Smooth muscle cell (in vitro differentiated cells): ENCODE results near the gene STAC. TPM values are rescaled to one million over a fixed set of nuclear protein-coding genes. Genes with fewer than 3 reads are reported as not detected.
"Not testable (repeated sequence)": the region's sequence is repeated elsewhere in the genome, so short reads cannot be mapped to it uniquely, and the experiment has no call there.

Experiments used
- DNase-seq: peaks from one replicate; lab custom pipeline; 2025; ENCODE audit not compliant: unreplicated experiment; lab: John Stamatoyannopoulos, UW
- H2AFZ ChIP-seq: fragments of 200-600 bp; sonication (generic); 2 replicates; pipeline ENCODE4 v1.6.0; 2016; ENCODE audit warnings: antibody characterized with exemption, low read depth, mild to moderate bottlenecking
- H3F3A ChIP-seq: fragments of 200-600 bp; sonication (generic); 2 replicates; pipeline ENCODE4 v1.6.0; 2017; ENCODE audit warnings: antibody characterized with exemption, low read depth
- H3K27ac ChIP-seq: fragments of 200-600 bp; sonication (generic); 2 replicates; pipeline ENCODE4 v1.5.1; 2016; ENCODE audit warnings: low read depth, mild to moderate bottlenecking
- H3K27me3 ChIP-seq: fragments of 200-600 bp; sonication (generic); 2 replicates; pipeline ENCODE4 v1.6.1; 2016; ENCODE audit warnings: low read depth, mild to moderate bottlenecking
- H3K36me3 ChIP-seq: fragments of 200-600 bp; sonication (generic); 2 replicates; pipeline ENCODE4 v1.5.1; 2016; ENCODE audit warnings: low read depth
- H3K4me1 ChIP-seq: fragments of 200-600 bp; sonication (generic); 2 replicates; pipeline ENCODE4 v1.5.1; 2016; ENCODE audit warnings: low read depth
- H3K4me2 ChIP-seq: fragments of 200-600 bp; sonication (generic); 2 replicates; pipeline ENCODE4 v1.6.0; 2016; ENCODE audit warnings: mild to moderate bottlenecking
- H3K4me3 ChIP-seq: fragments of 200-600 bp; sonication (generic); 2 replicates; pipeline ENCODE4 v1.5.1; 2016; ENCODE audit warnings: mild to moderate bottlenecking
- H3K79me2 ChIP-seq: fragments of 200-600 bp; sonication (generic); 2 replicates; pipeline ENCODE4 v1.6.0; 2016; ENCODE audit warnings: low read depth, mild to moderate bottlenecking
- H3K9ac ChIP-seq: fragments of 200-600 bp; sonication (generic); 2 replicates; pipeline ENCODE4 v1.6.0; 2016; ENCODE audit warnings: low read depth
- H3K9me3 ChIP-seq: fragments of 200-600 bp; sonication (generic); replicated peaks from 2 replicates; pipeline ENCODE4 v1.5.1; 2016; ENCODE audit warnings: low read depth
- H4K20me1 ChIP-seq: fragments of 200-600 bp; sonication (generic); 2 replicates; pipeline ENCODE4 v1.6.0; 2016; ENCODE audit warnings: low read depth
- WGBS: methylation state at CpG from one replicate; pipeline ENCODE4 v1.1.7; 2016; ENCODE audit warnings: low lambda C conversion rate; 5-methylcytosine and 5-hydroxymethylcytosine counted together
- polyA plus RNA-seq: library from polyadenylated mRNA; unstranded; fragments of >200 nt; fragmentation: Nextera tagmentation; extraction: Ambion mirVana; gene quantifications from 2 replicates; pipeline ENCODE4 v1.2.1, GENCODE V29; 2016
- total RNA-seq: library from RNA; depleted of rRNA; stranded (reverse); fragments of >200 nt; gene quantifications from 2 replicates; pipeline ENCODE4 v1.2.3, GENCODE V29; 2014
- TF ChIP-seq, protein P1 (sequence below): fragments of 200-600 bp; sonication (generic); IDR thresholded peaks from 2 replicates; pipeline ENCODE4 v1.5.1; 2017; ENCODE audit warnings: borderline replicate concordance, mild to moderate bottlenecking, antibody characterized with exemption; ENCODE audit not compliant: insufficient read depth, poor library complexity, severe bottlenecking

STAC gene
- total and polyA plus RNA-seq, 2 experiments from 2014 or later = 1.2 to 1.4 TPM

DNA sequence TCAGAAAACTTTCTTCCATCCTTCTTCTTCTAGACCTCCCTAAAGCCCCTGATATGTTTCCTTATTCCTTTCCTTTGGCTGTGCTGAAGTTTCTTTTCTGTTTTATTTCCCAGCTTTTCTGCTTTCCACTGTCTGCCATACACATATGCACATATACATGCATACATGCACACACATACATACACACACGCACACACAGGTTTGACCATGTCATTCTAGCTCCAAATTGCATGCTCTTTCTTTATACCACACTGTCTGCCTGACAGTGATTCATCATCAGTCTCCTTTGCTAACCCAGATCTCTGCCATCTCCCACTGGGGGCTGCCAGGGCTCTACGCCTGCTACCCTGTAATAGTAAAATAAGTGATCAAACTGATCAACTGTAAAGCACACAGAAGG, 181.3 kb downstream of the STAC start:
- no peak overlapping the region for H2AFZ ChIP-seq
- H3K36me3 ChIP-seq = no peaks in the 10 kb centered on the region
- H3K4me2 ChIP-seq = no peak overlapping the region
- H3F3A ChIP-seq = no peaks in the 10 kb centered on the region
- no peak overlapping the region for H3K27ac ChIP-seq
- no peak overlapping the region for H3K9ac ChIP-seq
- TF ChIP-seq, protein P1, sequence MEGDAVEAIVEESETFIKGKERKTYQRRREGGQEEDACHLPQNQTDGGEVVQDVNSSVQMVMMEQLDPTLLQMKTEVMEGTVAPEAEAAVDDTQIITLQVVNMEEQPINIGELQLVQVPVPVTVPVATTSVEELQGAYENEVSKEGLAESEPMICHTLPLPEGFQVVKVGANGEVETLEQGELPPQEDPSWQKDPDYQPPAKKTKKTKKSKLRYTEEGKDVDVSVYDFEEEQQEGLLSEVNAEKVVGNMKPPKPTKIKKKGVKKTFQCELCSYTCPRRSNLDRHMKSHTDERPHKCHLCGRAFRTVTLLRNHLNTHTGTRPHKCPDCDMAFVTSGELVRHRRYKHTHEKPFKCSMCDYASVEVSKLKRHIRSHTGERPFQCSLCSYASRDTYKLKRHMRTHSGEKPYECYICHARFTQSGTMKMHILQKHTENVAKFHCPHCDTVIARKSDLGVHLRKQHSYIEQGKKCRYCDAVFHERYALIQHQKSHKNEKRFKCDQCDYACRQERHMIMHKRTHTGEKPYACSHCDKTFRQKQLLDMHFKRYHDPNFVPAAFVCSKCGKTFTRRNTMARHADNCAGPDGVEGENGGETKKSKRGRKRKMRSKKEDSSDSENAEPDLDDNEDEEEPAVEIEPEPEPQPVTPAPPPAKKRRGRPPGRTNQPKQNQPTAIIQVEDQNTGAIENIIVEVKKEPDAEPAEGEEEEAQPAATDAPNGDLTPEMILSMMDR = no peak
- no peaks in the 10 kb centered on the region for H3K4me1 ChIP-seq
- no peak for DNase-seq
- no peaks in the 10 kb centered on the region for H3K79me2 ChIP-seq
- no peaks in the 10 kb centered on the region for H3K9me3 ChIP-seq
- WGBS = 81% methylated on average over 2 of the region's 2 CpGs
- no peaks in the 10 kb centered on the region for H3K27me3 ChIP-seq
- H3K4me3 ChIP-seq = no peak overlapping the region
- no peaks in the 10 kb centered on the region for H4K20me1 ChIP-seq

DNA sequence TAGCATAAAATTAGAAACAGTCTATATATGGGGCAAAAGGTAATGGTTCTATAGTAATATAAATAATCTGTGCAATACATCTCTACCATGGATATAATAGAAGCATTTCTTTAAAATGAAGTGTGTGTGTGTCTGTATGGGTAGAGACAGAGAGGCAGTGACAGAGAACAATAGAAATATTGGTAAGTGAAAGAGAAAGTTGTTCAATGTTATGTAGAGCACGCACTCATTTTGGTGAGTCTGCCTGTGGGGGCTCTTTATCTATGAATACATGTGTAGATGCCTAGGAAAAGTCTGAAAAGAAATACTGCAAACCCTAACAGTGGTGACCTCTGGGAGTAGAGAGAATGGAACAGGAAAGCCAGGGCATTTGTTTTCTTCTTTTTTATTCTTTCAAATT, 182.6 kb downstream of the STAC start:
- H3K27ac ChIP-seq = no peak overlapping the region
- H3K9ac ChIP-seq = no peak overlapping the region
- no peaks in the 10 kb centered on the region for H3F3A ChIP-seq
- no peak overlapping the region for H3K4me2 ChIP-seq
- H3K4me3 ChIP-seq = no peak overlapping the region
- no peaks in the 10 kb centered on the region for H3K27me3 ChIP-seq
- H3K36me3 ChIP-seq = no peaks in the 10 kb centered on the region
- no peak for DNase-seq
- no peaks in the 10 kb centered on the region for H3K79me2 ChIP-seq
- peaks cover 6% of the 10 kb centered on the region for H3K9me3 ChIP-seq
- TF ChIP-seq, protein P1 = no peak
- no peaks in the 10 kb centered on the region for H3K4me1 ChIP-seq
- WGBS = 82% methylated on average over 1 of the region's 1 CpG
- no peaks in the 10 kb centered on the region for H4K20me1 ChIP-seq
- H2AFZ ChIP-seq = no peak overlapping the region

DNA sequence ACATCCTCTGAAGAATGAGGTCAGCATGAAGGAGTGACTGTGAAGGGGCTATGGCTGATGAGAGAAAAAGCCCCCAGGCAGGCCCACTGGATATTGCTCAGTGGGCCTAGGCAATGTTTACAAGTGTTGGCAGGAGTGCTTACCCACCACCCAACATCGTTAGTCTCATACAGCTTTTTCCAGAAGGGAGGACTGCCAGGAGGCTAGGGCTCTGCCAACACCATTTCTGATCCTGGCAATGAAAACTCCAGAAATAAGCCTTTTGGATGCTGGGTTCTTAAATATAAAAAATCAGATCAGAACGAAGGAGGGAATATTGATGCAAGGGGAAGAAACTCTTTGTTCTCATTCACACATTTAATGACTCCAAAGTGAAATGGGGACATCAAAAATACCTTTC, 194.9 kb downstream of the STAC start:
- Histone ChIP-seq H3F3A (no peaks in the 10 kb centered on the region), H3K27me3 (no peaks in the 10 kb centered on the region), H3K4me2 (no peak overlapping the region), H3K27ac (no peak overlapping the region), H3K36me3 (no peaks in the 10 kb centered on the region), H3K9ac (no peak overlapping the region), H2AFZ (no peak overlapping the region), H3K4me1 (no peaks in the 10 kb centered on the region), H3K79me2 (no peaks in the 10 kb centered on the region), H3K4me3 (no peak overlapping the region), H3K9me3 (peaks cover 10% of the 10 kb centered on the region), H4K20me1 (no peaks in the 10 kb centered on the region)
- TF ChIP-seq, protein P1 = no peak
- DNase-seq = no peak
- WGBS = 68% methylated on average over 2 of the region's 2 CpGs

DNA sequence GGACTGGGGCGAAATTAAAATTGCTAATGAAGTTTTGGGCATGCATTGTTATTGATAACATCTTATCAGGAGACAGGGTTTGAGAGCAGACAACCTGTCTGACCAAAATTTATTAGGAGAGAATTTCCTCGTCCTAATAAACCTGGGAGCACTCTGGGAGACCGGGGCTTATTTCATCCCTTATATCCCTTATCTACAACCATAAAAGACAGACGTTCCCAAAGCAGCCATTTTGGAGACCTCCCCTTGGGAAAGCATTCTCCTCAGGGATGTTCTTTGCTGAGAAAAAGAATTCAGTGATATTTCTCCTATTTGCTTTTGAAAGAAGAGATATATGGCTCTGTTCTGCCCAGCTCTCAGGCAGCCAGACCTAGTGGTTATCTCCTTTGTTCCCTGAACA, 198.1 kb downstream of the STAC start:
- not testable (repeated sequence) for H3K79me2 ChIP-seq, H4K20me1 ChIP-seq, H3K4me3 ChIP-seq, H3K4me2 ChIP-seq, H3K9ac ChIP-seq, H3K4me1 ChIP-seq, H3K27me3 ChIP-seq, DNase-seq, H2AFZ ChIP-seq, H3F3A ChIP-seq, H3K36me3 ChIP-seq, H3K27ac ChIP-seq
- peaks cover 10% of the 10 kb centered on the region for H3K9me3 ChIP-seq
- 82% methylated on average over 4 of the region's 4 CpGs for WGBS
